Osteoblast (primary cell): ENCODE data around the gene SORBS1. TPM values are rescaled to one million over a fixed set of nuclear protein-coding genes. Genes with fewer than 3 reads are reported as not detected.

ENCODE experiments used
- DNase-seq: peaks from one replicate; pipeline ENCODE4 v3.0.0; 2011; ENCODE audit warnings: low spot score, mixed read lengths; ENCODE audit not compliant: insufficient read length; ENCODE audit errors: missing footprints
- H2AFZ ChIP-seq: 2 replicates; pipeline ENCODE4 v1.6.0; 2011; ENCODE audit warnings: mild to moderate bottlenecking, low read length
- H3K27ac ChIP-seq: 2 replicates; pipeline ENCODE4 v1.5.1; 2011; ENCODE audit warnings: mild to moderate bottlenecking, low read depth, low read length, moderate library complexity
- H3K27me3 ChIP-seq: 2 replicates; pipeline ENCODE4 v1.6.0; 2012; ENCODE audit warnings: mild to moderate bottlenecking, control low read depth, inconsistent platforms, low read length, moderate library complexity; ENCODE audit not compliant: insufficient read depth
- H3K36me3 ChIP-seq: 2 replicates; pipeline ENCODE4 v1.5.1; 2011; ENCODE audit warnings: mild to moderate bottlenecking, low read length, control low read depth, moderate library complexity; ENCODE audit not compliant: insufficient read depth
- H3K4me1 ChIP-seq: 2 replicates; pipeline ENCODE4 v1.5.1; 2011; ENCODE audit warnings: mild to moderate bottlenecking, low read length, control low read depth, moderate library complexity; ENCODE audit not compliant: insufficient read depth
- H3K4me2 ChIP-seq: 2 replicates; pipeline ENCODE4 v1.6.0; 2011; ENCODE audit warnings: mild to moderate bottlenecking, low read length; ENCODE audit not compliant: insufficient read depth
- H3K4me3 ChIP-seq: fragments of 200-600 bp; sonication (generic); 3 replicates; pipeline ENCODE4 v1.5.1; 2012; ENCODE audit warnings: mild to moderate bottlenecking, low read length, inconsistent platforms; ENCODE audit not compliant: insufficient read depth
- H3K79me2 ChIP-seq: 2 replicates; pipeline ENCODE4 v1.6.0; 2012; ENCODE audit warnings: mild to moderate bottlenecking, low read length, control low read depth, inconsistent platforms; ENCODE audit not compliant: insufficient read depth
- H3K9me3 ChIP-seq: 2 replicates; pipeline ENCODE4 v1.5.1; 2011; ENCODE audit warnings: low read depth, low read length, control low read depth
- H4K20me1 ChIP-seq: 2 replicates; pipeline ENCODE4 v1.6.0; 2012; ENCODE audit warnings: mild to moderate bottlenecking, low read length, control low read depth; ENCODE audit not compliant: insufficient read depth
- total RNA-seq: library from RNA; depleted of rRNA; stranded (reverse); fragments of >200 nt; gene quantifications from 2 replicates; pipeline ENCODE4 v1.2.3, GENCODE V29; 2012
- TF ChIP-seq, protein P1 (sequence below): IDR thresholded peaks from 2 replicates; pipeline ENCODE4 v1.5.1; 2011; ENCODE audit warnings: mild to moderate bottlenecking, low read depth, low read length, moderate library complexity; ENCODE audit errors: extremely low read depth

The SORBS1 gene
- total RNA-seq, 1 donor, result 0.72 TPM

DNA sequence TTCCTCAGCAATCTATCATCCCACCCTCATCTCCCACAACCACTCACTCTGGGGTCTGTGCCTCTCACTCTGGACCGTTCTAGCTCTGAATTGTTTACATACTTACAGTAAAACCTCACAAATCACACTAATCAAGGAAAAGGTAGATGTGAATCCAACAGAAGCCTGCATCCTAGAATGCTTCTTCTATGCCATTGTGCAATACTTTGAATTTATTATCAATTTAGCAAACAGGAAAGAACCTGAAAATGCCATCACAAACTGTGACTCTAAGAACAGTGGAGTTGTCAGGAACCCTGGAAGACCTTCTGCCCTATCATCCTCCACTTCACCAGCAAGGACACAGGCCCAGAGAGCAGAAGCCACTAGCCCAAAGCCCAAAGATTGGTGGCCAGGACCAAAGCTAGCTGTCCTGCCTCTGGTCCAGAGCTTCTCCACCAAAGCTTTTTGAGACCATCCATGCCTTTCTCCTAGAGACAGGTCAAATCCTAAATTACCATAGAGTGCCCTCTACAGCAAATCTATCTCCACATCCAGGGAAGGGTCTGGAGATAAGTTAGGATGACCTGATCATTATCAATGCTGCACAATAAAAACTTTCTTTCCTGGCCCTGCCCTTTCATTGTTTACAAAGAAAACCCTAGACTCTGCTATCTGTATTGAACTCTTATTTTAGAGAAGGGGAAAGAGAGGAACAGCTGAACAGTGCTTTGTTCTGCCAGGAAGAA lies 2.4 kb downstream of the SORBS1 start:
- Histone ChIP-seq H4K20me1 (no peaks in the 10 kb centered on the region), H3K4me2 (no peak overlapping the region), H3K4me1 (peaks cover 5% of the 10 kb centered on the region), H3K4me3 (no peak overlapping the region), H3K79me2 (no peaks in the 10 kb centered on the region), H3K27me3 (peaks cover 15% of the 10 kb centered on the region), H2AFZ (no peak overlapping the region), H3K9me3 (no peaks in the 10 kb centered on the region), H3K27ac (no peak overlapping the region), H3K36me3 (no peaks in the 10 kb centered on the region)
- TF ChIP-seq, protein P1, sequence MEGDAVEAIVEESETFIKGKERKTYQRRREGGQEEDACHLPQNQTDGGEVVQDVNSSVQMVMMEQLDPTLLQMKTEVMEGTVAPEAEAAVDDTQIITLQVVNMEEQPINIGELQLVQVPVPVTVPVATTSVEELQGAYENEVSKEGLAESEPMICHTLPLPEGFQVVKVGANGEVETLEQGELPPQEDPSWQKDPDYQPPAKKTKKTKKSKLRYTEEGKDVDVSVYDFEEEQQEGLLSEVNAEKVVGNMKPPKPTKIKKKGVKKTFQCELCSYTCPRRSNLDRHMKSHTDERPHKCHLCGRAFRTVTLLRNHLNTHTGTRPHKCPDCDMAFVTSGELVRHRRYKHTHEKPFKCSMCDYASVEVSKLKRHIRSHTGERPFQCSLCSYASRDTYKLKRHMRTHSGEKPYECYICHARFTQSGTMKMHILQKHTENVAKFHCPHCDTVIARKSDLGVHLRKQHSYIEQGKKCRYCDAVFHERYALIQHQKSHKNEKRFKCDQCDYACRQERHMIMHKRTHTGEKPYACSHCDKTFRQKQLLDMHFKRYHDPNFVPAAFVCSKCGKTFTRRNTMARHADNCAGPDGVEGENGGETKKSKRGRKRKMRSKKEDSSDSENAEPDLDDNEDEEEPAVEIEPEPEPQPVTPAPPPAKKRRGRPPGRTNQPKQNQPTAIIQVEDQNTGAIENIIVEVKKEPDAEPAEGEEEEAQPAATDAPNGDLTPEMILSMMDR, result no peak
- no peak for DNase-seq

DNA sequence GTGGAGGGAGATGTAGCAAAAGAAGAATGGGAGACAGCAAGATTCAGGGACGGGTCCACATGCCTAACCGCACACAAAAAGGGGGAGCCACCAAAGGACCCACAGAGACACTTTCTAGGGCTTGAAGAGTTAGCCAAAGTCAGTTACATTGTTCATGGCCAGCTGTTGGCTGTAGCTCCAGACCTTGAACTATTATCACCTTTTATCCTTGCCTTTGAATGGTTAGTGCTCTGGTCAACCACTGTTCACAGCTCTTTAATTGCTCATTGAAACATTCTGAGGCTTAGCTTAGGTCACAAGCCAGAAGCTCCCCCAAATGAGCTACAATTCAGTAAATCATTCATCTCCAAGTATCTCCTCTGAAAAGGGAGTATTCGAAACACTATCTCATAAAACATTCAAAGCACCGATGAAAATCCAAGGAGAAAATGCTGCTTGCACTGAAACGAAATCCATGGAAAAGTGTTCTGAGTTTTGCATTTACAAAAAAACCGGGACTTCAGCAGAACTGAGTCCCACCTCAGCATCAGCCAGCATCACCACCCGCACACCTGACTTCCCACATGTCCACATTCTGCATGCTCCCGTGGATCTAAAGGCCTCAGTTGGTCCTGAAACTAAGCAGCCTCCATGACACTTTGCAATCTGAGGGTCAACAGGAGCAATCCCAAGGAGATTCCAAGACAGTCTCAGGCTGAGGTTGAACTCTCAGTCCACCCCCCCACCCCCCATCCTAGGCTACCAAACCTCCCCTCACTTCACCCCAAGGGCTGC lies 4.0 kb downstream of the SORBS1 start:
- H3K4me3 ChIP-seq, result no peak overlapping the region
- H4K20me1 ChIP-seq, result no peaks in the 10 kb centered on the region
- no peak overlapping the region for H3K27ac ChIP-seq
- TF ChIP-seq, protein P1, result no peak
- DNase-seq, result no peak
- H3K4me1 ChIP-seq, result peaks cover 5% of the 10 kb centered on the region
- peaks cover 15% of the 10 kb centered on the region for H3K27me3 ChIP-seq
- no peak overlapping the region for H2AFZ ChIP-seq
- H3K79me2 ChIP-seq, result no peaks in the 10 kb centered on the region
- no peaks in the 10 kb centered on the region for H3K36me3 ChIP-seq
- H3K4me2 ChIP-seq, result no peak overlapping the region
- no peaks in the 10 kb centered on the region for H3K9me3 ChIP-seq

DNA sequence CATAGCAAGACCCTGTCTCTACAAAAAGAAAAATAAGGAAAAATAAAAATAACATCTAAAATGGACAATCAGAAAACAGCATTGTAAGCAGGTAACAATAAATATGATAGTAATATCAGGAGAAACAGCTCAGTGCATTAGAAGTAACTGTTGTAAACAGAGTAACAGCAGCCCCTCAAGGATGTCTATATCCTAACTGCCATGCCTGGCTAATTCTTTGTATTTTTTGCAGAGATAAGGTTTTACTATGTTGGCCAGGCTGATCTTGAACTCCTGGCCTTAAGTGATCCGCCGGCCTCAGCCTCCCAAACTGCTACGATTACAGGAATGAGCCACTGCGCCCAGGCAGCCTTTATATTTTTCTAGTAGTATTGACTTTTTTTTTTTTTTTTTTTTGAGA lies 7.5 kb downstream of the SORBS1 start:
- Histone ChIP-seq H3K79me2 (no peaks in the 10 kb centered on the region), H3K9me3 (no peaks in the 10 kb centered on the region), H4K20me1 (no peaks in the 10 kb centered on the region), H3K4me2 (no peak overlapping the region), H3K4me1 (no peaks in the 10 kb centered on the region), H3K27me3 (peaks cover 8% of the 10 kb centered on the region), H3K27ac (no peak overlapping the region), H2AFZ (no peak overlapping the region), H3K36me3 (no peaks in the 10 kb centered on the region), H3K4me3 (no peak overlapping the region)
- DNase-seq, result no peak
- TF ChIP-seq, protein P1, result no peak

GRCh38 chr10:95552679-95553342 lies 8.4 kb downstream of the SORBS1 start:
- TF ChIP-seq, protein P1, result no peak
- H3K4me1 ChIP-seq, result no peaks in the 10 kb centered on the region
- no peaks in the 10 kb centered on the region for H3K9me3 ChIP-seq
- H2AFZ ChIP-seq, result no peak overlapping the region
- no peaks in the 10 kb centered on the region for H3K36me3 ChIP-seq
- DNase-seq, result no peak
- no peaks in the 10 kb centered on the region for H3K79me2 ChIP-seq
- H3K4me2 ChIP-seq, result no peak overlapping the region
- no peaks in the 10 kb centered on the region for H4K20me1 ChIP-seq
- H3K27me3 ChIP-seq, result peaks cover 5% of the 10 kb centered on the region
- H3K27ac ChIP-seq, result no peak overlapping the region
- H3K4me3 ChIP-seq, result no peak overlapping the region
